Upper lobe of left lung (tissue), 6 donors: ENCODE measurements around the gene PRELP. TPM values are rescaled to one million over a fixed set of nuclear protein-coding genes. Genes with fewer than 3 reads are reported as not detected.

Experiments
- ATAC-seq, 2 donors: fragments of 200-7000 bp; cut with Tn5 transposase; one replicate each; pipeline ENCODE4 v1.9.1; 2022; ENCODE audit warnings: mild to moderate bottlenecking in 2 of 2, moderate library complexity in 2 of 2; ENCODE audit not compliant: low FRiP score in 2 of 2
- DNase-seq, 2 donors: peaks; one replicate each; pipeline ENCODE4 v3.0.0-alpha.2; 2019 to 2020
- H3K27ac ChIP-seq, 4 donors: fragments of 200-600 bp; sonication (generic); one replicate each; pipeline ENCODE4 v1.5.1; 2016 to 2019
- H3K27me3 ChIP-seq, 4 donors: fragments of 200-600 bp; sonication (generic); one replicate each; pipeline ENCODE4 v1.5.1; 2017 to 2019
- H3K36me3 ChIP-seq, 4 donors: fragments of 200-600 bp; sonication (generic); one replicate each; pipeline ENCODE4 v1.5.1; 2016 to 2019
- H3K4me1 ChIP-seq, 4 donors: fragments of 200-600 bp; sonication (generic); one replicate each; pipeline ENCODE4 v1.5.1; 2018 to 2019
- H3K4me3 ChIP-seq, 4 donors: fragments of 200-600 bp; sonication (generic); one replicate each; pipeline ENCODE4 v1.5.1; 2017 to 2019; ENCODE audit warnings: mild to moderate bottlenecking in 2 of 4, moderate library complexity in 1 of 4
- H3K9me3 ChIP-seq, 4 donors: fragments of 200-600 bp; sonication (generic); one replicate each; pipeline ENCODE4 v1.5.1; 2018 to 2019
- EP300 ChIP-seq, 4 donors: sonication (generic); formaldehyde crosslinking; IDR thresholded peaks; one replicate each; pipeline ENCODE4 v1.5.1; 2017; ENCODE audit warnings: antibody characterized with exemption in 4 of 4, control low read depth in 2 of 4
- POLR2A ChIP-seq, 4 donors: fragments of 450-650 bp; IDR thresholded peaks; one replicate each; pipeline ENCODE4 v1.5.1; 2016 to 2017; ENCODE audit warnings: antibody characterized with exemption in 4 of 4, mild to moderate bottlenecking in 2 of 4
- POLR2AphosphoS5 ChIP-seq, 2 donors: sonication (generic); formaldehyde crosslinking; IDR thresholded peaks; one replicate each; pipeline ENCODE4 v1.5.1; 2017; ENCODE audit warnings: antibody characterized with exemption in 2 of 2
- WGBS, 2 donors: methylation state at CpG; one replicate each; pipeline ENCODE4 v1.1.5; 2017 to 2018; 5-methylcytosine and 5-hydroxymethylcytosine counted together
- total RNA-seq, 6 donors: library from RNA; depleted of rRNA in 4 of 6; stranded (reverse); fragments of >200 nt in 4 of 6; gene quantifications; one replicate each; pipeline versions ENCODE4 v1.1.0 to v1.2.1, GENCODE V29; 2016 to 2021
- TF ChIP-seq, protein P1 (sequence below), 6 experiments: fragments of 450-650 bp in 4 of 6; fragments of 200-600 bp in 2 of 6; sonication (generic) in 2 of 6; IDR thresholded peaks; one replicate each; pipeline ENCODE4 v1.5.1; 2016 to 2019; ENCODE audit warnings: antibody characterized with exemption in 6 of 6
- donor health status: DM: no; HTN: no; CAD: no; lungs with moderate emphysema.
- donor health status: DM: no; HTN: yes; CAD: no; lungs with severe emphysema.

Gene PRELP
- total RNA-seq, 6 donors from 2014 or later, result 30.4 to 104 (median 47.3) TPM

DNA sequence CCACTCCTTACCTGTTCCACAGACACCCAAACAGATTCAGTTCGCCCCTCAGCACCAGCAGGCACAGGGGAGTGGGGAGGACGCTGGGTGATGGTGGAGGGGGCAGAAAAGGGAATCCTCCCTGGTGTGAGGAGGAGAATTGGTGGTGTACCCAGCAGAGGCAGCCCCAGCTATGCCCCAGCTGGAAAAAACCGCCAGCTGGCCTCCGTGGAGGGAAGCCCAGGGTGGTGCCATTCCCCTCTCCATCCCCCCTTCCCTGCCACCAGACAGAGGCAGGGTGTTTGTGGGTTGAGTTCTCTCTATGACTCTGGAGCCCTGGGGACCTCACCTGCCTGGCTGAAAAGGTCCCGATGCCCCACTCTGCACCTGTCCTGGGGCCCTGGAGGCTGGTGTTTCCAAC is 46.2 kb downstream of the PRELP start:
- H3K27ac ChIP-seq, result no peak overlapping the region
- no peak for TF ChIP-seq POLR2AphosphoS5 (IDR thresholded peaks at IDR 0.05)
- no peaks in the 10 kb centered on the region for H3K36me3 ChIP-seq
- DNase-seq (no peak), ATAC-seq (no peak)
- H3K4me1 ChIP-seq, result peaks cover 0 to 12% (median 9%) of the 10 kb centered on the region in 4 donors
- no peaks in the 10 kb centered on the region for H3K9me3 ChIP-seq
- 78 to 89% methylated on average over 4 to 5 of the region's 5 CpGs for WGBS, 2 donors
- no peaks in the 10 kb centered on the region for H3K27me3 ChIP-seq
- no peak overlapping the region for H3K4me3 ChIP-seq

DNA sequence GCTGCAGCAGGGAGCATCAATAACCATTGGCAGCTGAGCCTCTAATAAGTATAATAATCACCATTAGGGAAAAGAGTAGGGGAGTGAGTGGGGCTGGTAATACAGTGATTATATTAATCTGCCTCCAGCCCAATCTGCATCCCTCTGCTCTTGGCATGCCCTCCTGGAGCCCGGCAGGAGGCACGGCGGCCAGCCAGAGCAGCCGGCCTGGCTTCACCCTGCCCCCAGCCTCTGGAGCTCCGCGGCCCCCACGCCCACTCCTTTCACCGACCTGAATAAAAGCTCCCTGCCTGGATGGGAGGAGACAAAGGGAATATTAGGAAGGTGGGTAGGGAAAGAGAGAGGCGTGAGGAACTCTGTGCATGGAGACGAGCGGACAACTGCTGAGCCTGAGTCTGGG is 46.6 kb downstream of the PRELP start:
- Histone ChIP-seq H3K27me3 (no peaks in the 10 kb centered on the region), H3K4me3 (no peak overlapping the region), H3K36me3 (no peaks in the 10 kb centered on the region), H3K4me1 (peaks cover 0 to 12% (median 9%) of the 10 kb centered on the region in 4 donors), H3K9me3 (no peaks in the 10 kb centered on the region), H3K27ac (no peak overlapping the region)
- WGBS, 2 donors, result 83 to 89% methylated on average over 11 of the region's 11 CpGs
- DNase-seq (no peak), ATAC-seq (no peak)
- no peak for TF ChIP-seq EP300 (IDR thresholded peaks at IDR 0.05)
- TF ChIP-seq POLR2A (IDR thresholded peaks at IDR 0.05), result no peak

DNA sequence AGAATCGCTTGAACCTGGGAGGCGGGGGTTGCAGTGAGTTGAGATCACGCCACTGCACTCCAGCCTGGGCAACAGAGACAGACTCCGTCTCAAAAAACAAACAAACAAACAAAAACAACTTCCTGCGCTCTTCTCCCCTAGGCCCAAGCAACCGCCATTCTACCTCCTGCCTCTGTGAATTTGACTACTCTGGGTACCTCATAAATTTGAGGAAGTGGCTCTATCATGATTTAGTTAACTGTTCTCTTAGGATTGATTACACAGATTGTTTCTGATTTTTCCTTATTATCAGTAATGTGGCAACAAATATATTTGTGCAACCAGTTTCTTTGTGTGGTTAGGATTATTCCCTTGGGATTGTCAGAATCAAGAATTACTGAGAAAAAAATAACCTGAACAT is 48.1 kb downstream of the PRELP start:
- no peaks in the 10 kb centered on the region for H3K9me3 ChIP-seq
- DNase-seq (no peak), ATAC-seq (no peak)
- H3K27ac ChIP-seq, result no peak overlapping the region
- WGBS, 2 donors, result 92 to 97% methylated on average over 6 of the region's 6 CpGs
- H3K4me3 ChIP-seq, result no peak overlapping the region
- H3K27me3 ChIP-seq, result no peaks in the 10 kb centered on the region
- TF ChIP-seq EP300 (IDR thresholded peaks at IDR 0.05) (no peak), POLR2AphosphoS5 (IDR thresholded peaks at IDR 0.05) (no peak), POLR2A (IDR thresholded peaks at IDR 0.05) (no peak)
- TF ChIP-seq, protein P1, sequence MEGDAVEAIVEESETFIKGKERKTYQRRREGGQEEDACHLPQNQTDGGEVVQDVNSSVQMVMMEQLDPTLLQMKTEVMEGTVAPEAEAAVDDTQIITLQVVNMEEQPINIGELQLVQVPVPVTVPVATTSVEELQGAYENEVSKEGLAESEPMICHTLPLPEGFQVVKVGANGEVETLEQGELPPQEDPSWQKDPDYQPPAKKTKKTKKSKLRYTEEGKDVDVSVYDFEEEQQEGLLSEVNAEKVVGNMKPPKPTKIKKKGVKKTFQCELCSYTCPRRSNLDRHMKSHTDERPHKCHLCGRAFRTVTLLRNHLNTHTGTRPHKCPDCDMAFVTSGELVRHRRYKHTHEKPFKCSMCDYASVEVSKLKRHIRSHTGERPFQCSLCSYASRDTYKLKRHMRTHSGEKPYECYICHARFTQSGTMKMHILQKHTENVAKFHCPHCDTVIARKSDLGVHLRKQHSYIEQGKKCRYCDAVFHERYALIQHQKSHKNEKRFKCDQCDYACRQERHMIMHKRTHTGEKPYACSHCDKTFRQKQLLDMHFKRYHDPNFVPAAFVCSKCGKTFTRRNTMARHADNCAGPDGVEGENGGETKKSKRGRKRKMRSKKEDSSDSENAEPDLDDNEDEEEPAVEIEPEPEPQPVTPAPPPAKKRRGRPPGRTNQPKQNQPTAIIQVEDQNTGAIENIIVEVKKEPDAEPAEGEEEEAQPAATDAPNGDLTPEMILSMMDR (IDR thresholded peaks at IDR 0.05), result no peak
- H3K36me3 ChIP-seq, result no peaks in the 10 kb centered on the region
- H3K4me1 ChIP-seq, result peaks cover 0 to 12% (median 9%) of the 10 kb centered on the region in 4 donors

DNA sequence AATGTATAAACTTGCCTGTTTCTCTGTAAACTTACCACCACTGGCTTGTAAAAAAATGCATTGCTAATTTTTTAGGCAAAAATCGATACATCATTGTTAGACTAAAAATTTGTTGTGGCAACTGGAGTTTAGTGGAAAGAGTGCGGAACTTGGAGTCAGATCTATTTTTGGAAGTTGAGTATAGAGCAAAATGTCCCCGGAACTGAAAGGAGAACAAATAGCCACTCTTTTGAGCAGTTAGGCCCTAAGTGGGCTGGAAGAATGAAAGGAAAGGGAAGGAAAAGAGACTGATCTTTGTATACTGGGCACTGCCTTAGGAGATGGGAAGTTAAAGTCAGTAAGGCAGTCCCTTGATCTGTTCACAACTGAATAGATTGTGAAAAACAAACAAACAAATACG is 48.5 kb downstream of the PRELP start:
- peak in 1 of 2 donors; percentile 39 for ATAC-seq
- H3K4me3 ChIP-seq, result no peak overlapping the region
- H3K27ac ChIP-seq, result no peak overlapping the region
- TF ChIP-seq POLR2A (IDR thresholded peaks at IDR 0.05) (no peak), POLR2AphosphoS5 (IDR thresholded peaks at IDR 0.05) (no peak), EP300 (IDR thresholded peaks at IDR 0.05) (no peak)
- TF ChIP-seq, protein P1 (IDR thresholded peaks at IDR 0.05), result no peak
- DNase-seq, result no peak
- peaks cover 0 to 12% (median 9%) of the 10 kb centered on the region in 4 donors for H3K4me1 ChIP-seq
- H3K9me3 ChIP-seq, result no peaks in the 10 kb centered on the region
- no peaks in the 10 kb centered on the region for H3K36me3 ChIP-seq
- WGBS, 2 donors, result 73 to 78% methylated on average over 4 of the region's 4 CpGs
- no peaks in the 10 kb centered on the region for H3K27me3 ChIP-seq

DNA sequence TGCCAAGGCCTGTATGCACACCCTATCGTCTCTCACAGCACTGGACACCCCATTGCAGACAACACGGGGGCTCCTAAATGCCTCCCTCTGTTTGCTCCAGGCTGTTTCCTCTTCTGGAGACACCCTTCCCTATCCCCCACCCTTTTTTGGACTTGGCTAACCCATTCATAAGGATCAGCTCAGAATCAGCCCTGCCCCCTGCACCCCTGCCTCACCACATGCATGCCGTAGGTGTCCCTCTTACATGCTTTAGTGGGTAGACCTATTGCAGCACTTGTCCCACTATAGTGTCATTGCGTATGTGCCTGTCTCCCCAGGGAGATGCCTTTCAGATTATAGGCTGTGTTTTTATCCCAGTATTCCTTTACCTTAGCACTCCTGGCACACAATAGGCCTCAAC is 49.2 kb downstream of the PRELP start:
- WGBS, 2 donors, result 83 to 93% methylated on average over 4 of the region's 4 CpGs
- TF ChIP-seq POLR2AphosphoS5 (IDR thresholded peaks at IDR 0.05) (no peak), POLR2A (IDR thresholded peaks at IDR 0.05) (no peak), EP300 (IDR thresholded peaks at IDR 0.05) (no peak)
- Histone ChIP-seq H3K4me1 (peaks cover 0 to 12% (median 9%) of the 10 kb centered on the region in 4 donors), H3K36me3 (no peaks in the 10 kb centered on the region), H3K27me3 (no peaks in the 10 kb centered on the region), H3K4me3 (no peak overlapping the region), H3K27ac (no peak overlapping the region), H3K9me3 (no peaks in the 10 kb centered on the region)
- DNase-seq, result no peak
- no peak for ATAC-seq

DNA sequence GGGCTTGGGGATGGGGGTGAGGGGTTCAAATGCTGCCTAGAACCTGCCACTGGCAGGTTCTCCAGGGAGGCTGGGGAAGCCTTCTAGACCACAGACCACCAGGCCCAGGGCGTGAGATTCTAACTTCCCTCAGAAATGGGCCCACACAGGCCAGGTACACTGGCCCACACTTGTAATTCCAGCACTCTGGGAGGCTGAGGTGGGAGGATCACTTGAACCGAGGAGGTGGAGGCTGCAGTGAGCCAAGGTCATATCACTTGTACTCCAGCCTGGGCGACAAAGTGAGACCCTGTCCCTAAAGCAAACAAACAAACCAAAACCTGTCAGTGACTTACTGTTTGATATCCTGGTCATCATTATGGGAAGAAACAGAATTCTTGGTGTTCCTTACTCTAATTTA is 50.1 kb downstream of the PRELP start:
- Histone ChIP-seq H3K27ac (no peak overlapping the region), H3K36me3 (no peaks in the 10 kb centered on the region), H3K9me3 (no peaks in the 10 kb centered on the region), H3K4me3 (no peak overlapping the region), H3K4me1 (peaks cover 0 to 12% (median 7%) of the 10 kb centered on the region in 4 donors), H3K27me3 (no peaks in the 10 kb centered on the region)
- DNase-seq (no peak), ATAC-seq (no peak)
- 94 to 100% methylated on average over 1 to 3 of the region's 3 CpGs for WGBS, 2 donors
- TF ChIP-seq POLR2AphosphoS5 (IDR thresholded peaks at IDR 0.05) (no peak), POLR2A (IDR thresholded peaks at IDR 0.05) (no peak), EP300 (IDR thresholded peaks at IDR 0.05) (no peak)
- TF ChIP-seq, protein P1 (IDR thresholded peaks at IDR 0.05), result no peak
